Endothelial cell of umbilical vein (primary cell): ENCODE results near the gene DIP2A. TPM values are rescaled to one million over a fixed set of nuclear protein-coding genes. Genes with fewer than 3 reads are reported as not detected.

Experiments
- BruUV-seq: library from RNA; stranded (reverse); fragments of 400-500 nt; replicated peaks from 2 replicates; lab custom pipeline; 2021; lab: Mats Ljungman, UMichigan
- CTCF ChIA-PET: fragments of 300-600, 350-600 bp; sonication (Branson Sonifier 250); formaldehyde crosslinking; loops from one replicate; lab custom pipeline; 2021; ENCODE audit warnings: antibody characterized with exemption, inconsistent platforms; lab: Charles Lee
- POLR2A ChIA-PET: fragments of 300-600, 350-600 bp; sonication (Branson Sonifier 250); formaldehyde crosslinking; loops from one replicate; lab custom pipeline; 2021; ENCODE audit warnings: antibody characterized with exemption, inconsistent platforms; lab: Charles Lee
- DNase-seq: peaks from one replicate; pipeline ENCODE4 v3.0.0-alpha.2; 2011; ENCODE audit warnings: low read depth, low spot score
- FAIRE-seq: peaks from 2 replicates; lab custom pipeline; 2011; peaks lifted over from hg19 to GRCh38; lab: Jason Lieb, UNC
- H2AFZ ChIP-seq: 2 replicates; pipeline ENCODE4 v1.6.0; 2012; ENCODE audit warnings: low read depth, low read length, control low read depth, inconsistent platforms
- H3K27ac ChIP-seq: 2 replicates; pipeline ENCODE4 v1.5.1; 2011; ENCODE audit warnings: low read depth, mild to moderate bottlenecking, control low read depth, low read length, moderate library complexity; ENCODE audit not compliant: insufficient read depth
- H3K27me3 ChIP-seq, 2 experiments: 2 replicates each; pipeline versions ENCODE4 v1.6.0 to v1.6.1; 2011; ENCODE audit warnings: low read length in 2 of 2, mixed read lengths in 1 of 2; ENCODE audit not compliant: control insufficient read depth in 2 of 2, insufficient read depth in 2 of 2
- H3K36me3 ChIP-seq, 2 experiments: 2 replicates in 1 of 2; 3 replicates in 1 of 2; pipeline ENCODE4 v1.5.1; 2011; ENCODE audit warnings: low read length in 2 of 2, mild to moderate bottlenecking in 1 of 2, moderate library complexity in 1 of 2; ENCODE audit not compliant: control insufficient read depth in 2 of 2, insufficient read depth in 2 of 2; ENCODE audit errors: extremely low read depth in 1 of 2
- H3K4me1 ChIP-seq: 3 replicates; pipeline ENCODE4 v1.5.1; 2011; ENCODE audit warnings: mild to moderate bottlenecking, low read length; ENCODE audit not compliant: control insufficient read depth, insufficient read depth; ENCODE audit errors: extremely low read depth
- H3K4me2 ChIP-seq: 2 replicates; pipeline ENCODE4 v1.6.1; 2011; ENCODE audit warnings: low read length, control low read depth, mixed read lengths; ENCODE audit not compliant: insufficient read depth
- H3K4me3 ChIP-seq, 3 experiments: fragments of 200-600 bp in 1 of 3; sonication (generic), shearing (Covaris generic) in 1 of 3; replicated peaks in 1 of 3; 2 replicates each; pipeline ENCODE4 v1.5.1; 2011 to 2016; ENCODE audit warnings: control low read depth in 3 of 3, low read length in 3 of 3, mild to moderate bottlenecking in 2 of 3, inconsistent platforms in 1 of 3, low read depth in 1 of 3, moderate library complexity in 1 of 3; ENCODE audit not compliant: insufficient read depth in 1 of 3
- H3K79me2 ChIP-seq: 2 replicates; pipeline ENCODE4 v1.6.0; 2012; ENCODE audit warnings: low read length, inconsistent platforms; ENCODE audit not compliant: control insufficient read depth, insufficient read depth
- H3K9ac ChIP-seq: replicated peaks from 2 replicates; pipeline ENCODE3; 2011; ENCODE audit warnings: low read length, control low read depth; ENCODE audit not compliant: insufficient read depth; ENCODE audit errors: extremely low read depth
- H3K9me1 ChIP-seq: replicated peaks from 3 replicates; pipeline ENCODE4 v1.6.0; 2011; ENCODE audit warnings: mild to moderate bottlenecking, low read length; ENCODE audit not compliant: control insufficient read depth, insufficient read depth; ENCODE audit errors: extremely low read depth
- H3K9me3 ChIP-seq: replicated peaks from 2 replicates; pipeline ENCODE4 v1.5.1; 2012; ENCODE audit warnings: low read length, inconsistent platforms; ENCODE audit not compliant: control insufficient read depth, insufficient read depth
- H4K20me1 ChIP-seq: replicated peaks from 2 replicates; pipeline ENCODE3; 2011; ENCODE audit warnings: mild to moderate bottlenecking, low read length; ENCODE audit not compliant: control insufficient read depth, insufficient read depth; ENCODE audit errors: extremely low read depth
- CTCF ChIP-seq, 2 donors: IDR thresholded peaks; 1 replicate in 1 of 2; 2 replicates in 1 of 2; pipeline ENCODE4 v1.5.1; 2011; ENCODE audit warnings: low read length in 2 of 2, mild to moderate bottlenecking in 2 of 2, moderate library complexity in 2 of 2, control low read depth in 1 of 2, inconsistent platforms in 1 of 2, low read depth in 1 of 2; ENCODE audit not compliant: insufficient read depth in 1 of 2; ENCODE audit errors: extremely low read depth in 1 of 2
- EZH2 ChIP-seq: IDR thresholded peaks from 2 replicates; pipeline ENCODE4 v1.6.1; 2012; ENCODE audit warnings: borderline replicate concordance, low read depth, mild to moderate bottlenecking, moderate library complexity, low read length, inconsistent platforms; ENCODE audit not compliant: severe bottlenecking
- FOS ChIP-seq: IDR thresholded peaks from 2 replicates; pipeline ENCODE4 v1.6.1; 2011; ENCODE audit warnings: mild to moderate bottlenecking, low read length, moderate library complexity, borderline replicate concordance; ENCODE audit not compliant: insufficient read depth
- GATA2 ChIP-seq: IDR thresholded peaks from 2 replicates; pipeline ENCODE4 v1.7.0; 2011; ENCODE audit warnings: low read depth, mild to moderate bottlenecking, moderate library complexity, mixed read lengths, low read length; ENCODE audit not compliant: insufficient read length, insufficient read depth
- JUN ChIP-seq: IDR thresholded peaks from 2 replicates; pipeline ENCODE4 v1.6.1; 2011; ENCODE audit warnings: borderline replicate concordance, low read depth; ENCODE audit not compliant: insufficient read length, insufficient read depth
- MAX ChIP-seq: IDR thresholded peaks from 2 replicates; pipeline ENCODE4 v1.6.1; 2011; ENCODE audit not compliant: insufficient read depth, insufficient read length
- MYC ChIP-seq: IDR thresholded peaks from one replicate; pipeline ENCODE4 v1.6.1; 2011; ENCODE audit warnings: mild to moderate bottlenecking, low read depth, low read length
- POLR2A ChIP-seq: IDR thresholded peaks from 2 replicates; pipeline ENCODE4 v1.6.1; 2012; ENCODE audit warnings: low read depth, mild to moderate bottlenecking, control low read depth, low read length
- POLR2AphosphoS5 ChIP-seq: IDR thresholded peaks from 2 replicates; pipeline ENCODE4 v1.6.1; 2012; ENCODE audit warnings: low read depth, mild to moderate bottlenecking, control low read depth, low read length, moderate library complexity; ENCODE audit not compliant: insufficient read depth
- dilution Hi-C: fragments of 300-500 bp; cut with MboI; formaldehyde crosslinking; loops from one replicate; pipeline ENCODE4 v1.15.0; 2019; ENCODE audit warnings: low sequenced_read_pairs; ENCODE audit not compliant: extremely low pct_ligation_motif_present
- intact Hi-C: fragments of 100-400 bp; cut with micrococcal nuclease; formaldehyde crosslinking; loops from one replicate; pipeline ENCODE4 v1.10.0; 2022
- polyA plus RNA-seq, 4 experiments: library from polyadenylated mRNA; depleted of rRNA in 3 of 4; stranded (reverse) in 3 of 4; unstranded in 1 of 4; fragments of >200 nt; gene quantifications; 2 replicates each; pipeline versions ENCODE4 v1.2.1 to v1.2.3, GENCODE V29; 2011 to 2012; ENCODE audit warnings: missing spikeins in 1 of 4
- total RNA-seq: library from RNA; stranded (reverse); gene quantifications from 2 replicates; pipeline ENCODE4 v1.2.3, GENCODE V29; 2021

Gene DIP2A
- total and polyA plus RNA-seq, 2 donors (not counting 3 experiments of a cell fraction or from before 2014, with no cell fraction given): 34.5 to 62.1 TPM

- Histone ChIP-seq H3K9me1 (no peaks in the 10 kb centered on the region), H3K4me3 (no peak overlapping the region), H3K36me3 (peaks cover 18 to 43% of the 10 kb centered on the region in 2 experiments), H3K27ac (no peak overlapping the region), H3K27me3 (no peaks in the 10 kb centered on the region), H3K79me2 (no peaks in the 10 kb centered on the region), H4K20me1 (no peaks in the 10 kb centered on the region), H2AFZ (no peak overlapping the region), H3K9ac (no peak overlapping the region), H3K4me1 (peaks cover 6% of the 10 kb centered on the region), H3K9me3 (no peaks in the 10 kb centered on the region), H3K4me2 (no peak overlapping the region)
- intact Hi-C loops (no loop called here), dilution Hi-C loops (no loop called here)
- no peak for FAIRE-seq
- POLR2A ChIA-PET: no interaction called here
- CTCF ChIA-PET: no interaction called here
- DNase-seq: no peak
- TF ChIP-seq MAX (no peak), CTCF (IDR thresholded peaks at IDR 0.05; ENCODE audit: extremely low read depth in 1 of 2, insufficient read depth in 1 of 2, low read depth in 1 of 2, low read length in 2 of 2) (no peak), MYC (no peak)
- no TSS peak for BruUV-seq
These were observed 95.9 kb downstream of the DIP2A start for GRCh38 chr21:46554431-46555224.

- Histone ChIP-seq H3K27ac (no peak overlapping the region), H3K9me3 (no peaks in the 10 kb centered on the region), H4K20me1 (no peaks in the 10 kb centered on the region), H3K27me3 (no peaks in the 10 kb centered on the region), H3K4me2 (no peak overlapping the region), H3K4me1 (peaks cover 7% of the 10 kb centered on the region), H3K79me2 (no peaks in the 10 kb centered on the region), H3K9ac (no peak overlapping the region), H3K9me1 (no peaks in the 10 kb centered on the region), H3K4me3 (no peak overlapping the region), H2AFZ (no peak overlapping the region), H3K36me3 (peaks cover 18 to 42% of the 10 kb centered on the region in 2 experiments)
- intact Hi-C loops: no loop called here
- FAIRE-seq: no peak
- POLR2A ChIA-PET: no interaction called here
- no peak for DNase-seq
- BruUV-seq: no TSS peak
- CTCF ChIA-PET: no interaction called here
- TF ChIP-seq POLR2A (no peak), POLR2AphosphoS5 (no peak), GATA2 (no peak), MAX (no peak), CTCF (IDR thresholded peaks at IDR 0.05; ENCODE audit: extremely low read depth in 1 of 2, insufficient read depth in 1 of 2, low read depth in 1 of 2, low read length in 2 of 2) (no peak), MYC (no peak), FOS (no peak), EZH2 (no peak), JUN (no peak)
- dilution Hi-C loops: no loop called here
These were observed 96.5 kb downstream of the DIP2A start for GRCh38 chr21:46555225-46555617.
